HG02678 (cell line): Measurements from ENCODE around the gene OPHN1.

Experiments used
- ATAC-seq: cut with Tn5 transposase; IDR thresholded peaks from one replicate; pipeline ENCODE4 v1.9.1; 2021; ENCODE audit warnings: mild to moderate bottlenecking, moderate library complexity; ENCODE audit not compliant: unreplicated experiment

OPHN1 gene, protein sequence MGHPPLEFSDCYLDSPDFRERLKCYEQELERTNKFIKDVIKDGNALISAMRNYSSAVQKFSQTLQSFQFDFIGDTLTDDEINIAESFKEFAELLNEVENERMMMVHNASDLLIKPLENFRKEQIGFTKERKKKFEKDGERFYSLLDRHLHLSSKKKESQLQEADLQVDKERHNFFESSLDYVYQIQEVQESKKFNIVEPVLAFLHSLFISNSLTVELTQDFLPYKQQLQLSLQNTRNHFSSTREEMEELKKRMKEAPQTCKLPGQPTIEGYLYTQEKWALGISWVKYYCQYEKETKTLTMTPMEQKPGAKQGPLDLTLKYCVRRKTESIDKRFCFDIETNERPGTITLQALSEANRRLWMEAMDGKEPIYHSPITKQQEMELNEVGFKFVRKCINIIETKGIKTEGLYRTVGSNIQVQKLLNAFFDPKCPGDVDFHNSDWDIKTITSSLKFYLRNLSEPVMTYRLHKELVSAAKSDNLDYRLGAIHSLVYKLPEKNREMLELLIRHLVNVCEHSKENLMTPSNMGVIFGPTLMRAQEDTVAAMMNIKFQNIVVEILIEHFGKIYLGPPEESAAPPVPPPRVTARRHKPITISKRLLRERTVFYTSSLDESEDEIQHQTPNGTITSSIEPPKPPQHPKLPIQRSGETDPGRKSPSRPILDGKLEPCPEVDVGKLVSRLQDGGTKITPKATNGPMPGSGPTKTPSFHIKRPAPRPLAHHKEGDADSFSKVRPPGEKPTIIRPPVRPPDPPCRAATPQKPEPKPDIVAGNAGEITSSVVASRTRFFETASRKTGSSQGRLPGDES

DNA sequence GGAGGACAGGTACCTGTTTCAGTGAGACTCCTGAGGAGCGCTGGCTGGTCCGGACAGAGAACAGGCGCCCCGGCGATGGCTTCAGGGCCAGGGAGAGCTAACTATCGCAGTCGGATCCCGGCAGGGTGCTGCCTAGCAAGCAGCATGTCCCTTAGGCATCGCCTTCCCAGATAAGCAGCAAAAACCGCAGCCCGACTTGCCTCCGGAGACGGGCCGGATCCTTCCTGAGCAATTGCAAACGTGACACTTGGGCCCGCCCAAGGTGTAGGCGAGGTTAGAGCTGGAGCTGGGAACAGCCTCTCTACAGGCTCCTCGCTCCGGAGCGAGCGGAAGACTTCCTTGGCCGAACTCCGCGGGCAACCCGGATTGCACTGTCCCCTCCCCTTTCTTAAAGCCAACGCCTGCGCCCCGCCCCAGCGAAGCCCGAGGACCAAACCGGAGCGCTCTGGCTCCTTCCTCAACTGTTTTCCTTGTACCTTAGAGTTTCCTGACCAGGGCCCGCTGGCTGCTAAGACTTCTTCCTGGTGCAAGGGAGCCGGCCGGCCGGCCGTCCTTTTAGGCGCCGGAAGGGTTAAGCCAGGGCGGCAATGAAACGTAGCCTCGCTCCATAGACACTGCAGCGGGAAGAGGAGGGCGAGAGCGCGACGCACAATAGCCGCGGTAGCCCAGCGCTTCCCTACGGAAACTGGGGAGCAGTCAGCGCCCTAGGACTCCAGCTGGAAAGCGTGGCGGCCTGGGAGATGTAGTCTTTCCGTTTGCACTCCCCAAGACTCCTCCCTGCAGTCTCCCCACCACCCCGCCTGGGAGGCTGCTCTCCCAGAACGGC lies at the start of gene OPHN1:
Gene OPHN1 (minus strand): TSS at position 341 of the 826 bp plus-strand sequence. CDS start 475 bp downstream, outside the sequence.
- no peak for ATAC-seq

DNA sequence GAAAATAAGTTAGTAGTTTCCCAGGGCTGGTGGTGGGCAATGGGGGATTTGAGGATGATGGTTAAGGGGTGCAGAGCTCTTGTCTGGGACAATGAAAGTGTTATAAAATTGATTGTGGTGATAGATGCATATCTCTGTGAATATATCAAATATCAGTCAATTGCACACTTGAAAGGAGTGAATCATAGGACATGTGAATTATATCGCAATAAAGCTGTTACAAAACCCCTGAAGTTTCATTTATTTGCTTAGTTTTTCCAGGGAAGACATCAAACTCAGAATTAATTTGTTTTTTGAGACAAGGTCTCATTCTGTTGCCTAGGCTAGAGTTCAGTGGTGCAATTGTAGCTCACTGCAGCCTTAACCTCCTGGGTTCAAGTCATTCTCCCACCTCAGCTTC lies 47.7 kb upstream of the OPHN1 start:
- ATAC-seq = no peak

DNA sequence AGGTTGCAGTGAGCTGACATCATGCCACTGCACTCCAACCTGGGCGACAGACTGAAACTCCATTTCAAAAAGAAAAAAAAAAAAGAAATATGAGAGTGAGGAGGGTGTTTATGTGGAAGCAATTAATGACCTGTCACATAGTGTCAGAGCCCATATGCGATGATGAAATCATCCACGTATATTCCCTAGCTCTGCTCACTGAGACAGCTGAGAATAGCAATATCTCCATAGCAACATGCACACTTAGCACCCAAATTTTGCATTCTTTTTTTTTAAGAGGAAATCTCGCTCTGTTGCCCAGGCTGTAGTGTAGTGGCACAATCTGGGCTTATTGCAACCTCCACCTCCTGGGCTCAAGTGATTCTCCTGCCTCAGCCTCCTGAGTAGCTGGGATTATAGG lies 31.5 kb upstream of the OPHN1 start:
- ATAC-seq = no peak

DNA sequence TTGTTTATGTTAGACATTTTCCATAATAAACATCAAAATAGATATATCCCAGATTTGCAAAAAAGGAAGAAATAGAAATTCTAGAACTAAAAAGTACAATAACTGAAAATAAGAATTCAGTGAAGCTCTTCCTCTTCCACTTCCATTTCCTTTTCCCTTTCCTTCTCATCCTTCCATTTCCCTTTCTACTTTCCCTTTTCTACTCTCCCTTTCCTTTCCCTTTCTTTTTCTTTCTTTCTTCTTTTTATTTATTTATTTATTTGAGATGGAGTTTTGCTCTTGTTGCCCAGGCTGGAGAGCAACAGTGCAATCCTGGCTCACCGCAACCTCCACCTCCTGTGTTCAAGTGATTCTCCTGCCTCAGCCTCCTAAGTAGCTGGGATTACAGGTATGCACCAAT lies 30.6 kb upstream of the OPHN1 start:
- no peak for ATAC-seq

DNA sequence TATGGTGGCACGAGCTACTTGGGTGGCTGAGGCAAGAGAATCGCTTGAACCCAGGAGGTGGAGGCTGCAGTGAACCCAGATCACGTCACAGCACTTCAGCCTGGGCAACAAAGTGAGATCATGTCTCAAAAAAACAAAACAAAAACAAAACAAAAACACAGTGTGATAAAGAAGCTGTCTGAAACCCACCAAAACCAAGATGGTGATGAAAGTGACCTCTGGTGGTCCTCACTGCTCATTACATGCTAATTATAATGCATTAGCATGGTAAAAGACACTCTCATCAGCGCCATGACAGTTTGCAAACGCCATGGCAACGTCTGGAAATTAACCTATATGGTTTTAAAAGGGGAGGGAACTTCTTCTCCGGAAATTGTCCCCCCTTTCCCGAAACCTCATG lies 29.4 kb upstream of the OPHN1 start:
- ATAC-seq = no peak

DNA sequence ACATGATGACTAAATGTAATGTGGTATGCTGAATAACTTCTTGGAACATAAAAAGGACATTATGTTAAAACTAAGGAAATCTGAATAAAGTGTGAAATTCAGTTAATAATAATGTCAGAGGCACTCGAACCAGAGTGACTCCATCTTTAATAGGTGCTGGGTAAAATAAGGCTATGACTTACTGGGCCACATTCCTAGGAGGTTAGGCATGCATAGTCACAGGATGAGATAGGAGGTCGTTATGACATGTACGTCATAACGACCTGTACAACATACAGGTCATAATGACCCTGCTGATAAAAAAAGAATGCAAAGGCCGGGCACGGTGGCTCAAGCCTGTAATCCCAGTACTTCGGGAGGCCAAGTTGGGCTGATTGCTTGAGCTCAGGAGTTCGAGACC lies 28.9 kb upstream of the OPHN1 start:
- no peak for ATAC-seq

DNA sequence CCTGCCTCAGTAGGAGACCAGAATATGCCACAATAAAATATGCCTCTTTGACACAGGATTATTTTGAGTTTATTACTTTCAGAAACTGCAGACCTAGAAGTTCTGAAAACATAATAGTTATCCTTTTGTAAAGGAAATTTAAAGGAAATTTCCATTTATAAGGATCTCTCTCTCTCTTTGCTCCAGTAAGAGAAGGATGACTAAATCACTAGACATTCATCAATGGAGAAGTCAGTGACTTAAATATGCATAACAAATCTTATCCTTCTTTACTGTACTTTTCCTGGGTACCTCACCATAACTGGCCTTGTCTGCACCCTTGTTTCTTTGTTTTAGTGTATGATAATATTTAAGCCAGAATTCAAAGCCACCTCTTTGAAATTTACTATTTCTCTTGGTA lies 28.3 kb upstream of the OPHN1 start:
- no peak for ATAC-seq

DNA sequence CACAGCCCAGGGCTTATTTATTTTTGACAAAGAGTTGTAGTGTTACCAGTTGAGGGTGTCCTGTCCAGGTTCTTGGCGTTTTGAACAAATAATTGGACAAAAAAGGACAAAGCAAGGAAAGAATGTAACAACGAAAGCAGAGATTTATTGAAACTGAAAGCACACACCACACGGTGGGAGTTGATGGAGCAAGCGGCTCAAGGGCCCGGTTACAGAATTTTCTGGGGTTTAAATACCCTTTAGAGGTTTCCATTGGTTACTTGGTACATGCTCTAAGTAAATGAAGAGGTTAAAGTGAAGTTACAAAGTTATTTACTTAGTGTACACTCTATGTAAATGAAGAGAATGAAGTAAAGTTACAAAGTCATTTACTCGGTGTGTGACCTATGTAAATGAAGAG lies 27.8 kb upstream of the OPHN1 start:
- ATAC-seq = no peak

DNA sequence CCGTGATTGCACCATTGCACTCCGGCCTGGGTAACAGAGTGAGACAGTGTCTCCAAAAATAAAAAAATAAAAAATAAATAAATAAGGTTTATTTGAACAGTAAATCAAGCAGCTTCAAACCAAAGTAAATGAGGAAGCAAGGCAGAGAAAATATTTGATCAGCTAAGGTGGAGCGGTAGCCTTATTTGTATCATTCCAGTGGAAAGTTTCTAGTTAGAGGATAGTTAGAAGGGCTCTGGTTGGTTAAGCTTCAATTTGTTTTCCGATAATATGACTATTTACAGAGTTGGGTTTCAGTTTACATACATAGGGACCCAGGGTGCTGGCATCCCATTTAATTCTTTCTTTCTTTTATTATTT lies 21.8 kb upstream of the OPHN1 start:
- ATAC-seq = no peak

DNA sequence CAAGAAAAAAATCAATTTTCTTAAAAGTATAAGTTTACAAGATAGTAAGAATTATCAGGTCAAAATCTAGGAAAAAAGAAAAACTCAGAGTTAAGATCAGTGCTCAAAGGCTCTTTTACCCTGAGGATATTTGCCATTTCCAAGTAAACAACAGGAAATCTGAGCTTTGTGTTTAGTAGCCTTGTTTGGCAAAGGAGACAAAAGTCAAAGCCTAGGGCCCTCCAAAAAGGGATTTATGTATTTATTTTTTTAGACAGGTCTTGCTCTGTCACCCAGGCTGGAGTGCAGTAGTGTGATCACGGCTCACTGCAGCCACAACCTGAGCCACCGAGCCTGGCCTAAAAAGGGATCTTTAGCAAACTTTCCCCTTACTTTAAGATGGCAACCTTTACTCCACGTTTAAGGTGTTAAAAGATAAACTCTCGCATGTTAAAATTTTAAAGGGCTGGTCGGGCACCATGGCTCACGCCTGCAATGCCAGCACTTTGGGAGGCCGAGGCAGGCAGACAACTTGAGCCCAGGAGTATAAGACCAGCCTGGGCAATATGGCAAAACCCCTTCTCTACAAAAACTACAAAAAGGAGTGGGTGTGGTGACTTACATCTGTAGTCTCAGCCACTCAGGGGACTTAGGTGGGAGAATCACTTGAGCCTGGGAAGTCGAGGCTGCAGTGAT lies 21.3 kb upstream of the OPHN1 start:
- no peak for ATAC-seq

DNA sequence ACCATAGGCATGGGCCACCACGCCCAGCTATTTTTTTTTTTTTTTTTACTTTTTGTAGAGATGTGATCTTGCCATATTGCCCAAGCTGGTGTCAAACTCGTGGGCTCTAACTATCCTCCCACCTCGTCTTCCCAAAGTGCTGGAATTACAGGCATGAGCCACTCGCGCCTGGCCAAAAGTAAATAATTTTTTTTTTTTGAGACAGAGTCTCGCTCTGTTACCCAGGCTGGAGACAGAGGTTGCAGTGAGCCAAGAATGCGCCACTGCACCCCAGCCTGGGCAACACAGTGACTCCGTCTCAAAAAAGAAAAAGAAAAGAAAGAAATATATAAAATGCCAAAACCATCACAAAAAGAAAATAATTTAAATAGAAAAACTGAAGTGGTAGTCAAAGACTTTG lies 18.4 kb upstream of the OPHN1 start:
- ATAC-seq = no peak

DNA sequence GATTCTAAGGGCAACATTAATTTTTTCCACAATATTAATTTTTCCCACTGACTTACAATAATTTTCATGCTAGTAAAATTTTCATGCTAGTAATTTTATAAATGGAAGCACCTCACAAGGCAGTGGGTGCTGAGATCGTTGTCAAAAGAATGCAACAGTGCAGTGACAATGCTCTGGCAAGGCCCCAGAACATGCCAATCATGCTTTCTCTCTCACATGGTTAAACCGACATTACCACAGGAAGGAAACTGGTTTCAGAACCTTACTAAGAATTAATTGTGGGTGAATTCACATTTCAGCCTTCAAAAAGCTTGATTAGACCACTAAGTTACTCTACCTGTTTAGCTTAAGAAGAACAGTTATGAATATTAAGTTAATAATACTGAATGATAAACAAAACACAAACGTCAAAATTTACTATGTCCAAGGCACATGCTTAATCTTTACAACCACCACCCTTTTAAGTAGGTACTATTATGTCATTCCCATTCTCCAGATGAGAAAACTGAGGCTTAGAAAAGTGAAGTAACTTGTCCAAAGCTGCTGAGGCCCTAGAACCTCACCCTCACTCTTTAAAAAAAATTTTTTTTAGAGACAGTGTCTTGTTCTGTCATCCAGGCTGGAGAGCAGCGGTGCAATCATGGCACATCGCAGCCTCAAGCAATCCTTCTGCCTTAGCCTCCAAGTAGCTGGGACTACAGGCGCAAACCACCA lies 10.0 kb upstream of the OPHN1 start:
- peak; percentile 41 for ATAC-seq

DNA sequence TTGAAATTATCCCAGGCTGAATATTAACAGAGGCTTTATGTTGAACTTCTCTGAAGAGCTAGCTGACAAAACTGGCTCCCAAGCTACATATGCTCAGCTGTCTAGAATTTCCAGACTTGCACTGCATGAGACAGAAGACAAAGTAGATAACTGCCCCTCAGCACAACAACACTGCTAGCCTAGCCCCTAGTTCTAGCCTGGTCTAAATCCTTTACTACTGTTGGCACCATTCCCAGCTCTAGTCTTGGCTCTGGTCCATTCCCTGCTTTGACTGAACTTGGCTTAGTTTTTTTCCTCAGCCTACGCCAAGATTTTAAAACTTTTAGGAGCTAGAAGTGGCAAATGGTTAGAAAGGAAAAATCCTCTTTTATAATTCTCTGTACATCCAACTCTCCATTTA lies 7.6 kb upstream of the OPHN1 start:
- no peak for ATAC-seq

DNA sequence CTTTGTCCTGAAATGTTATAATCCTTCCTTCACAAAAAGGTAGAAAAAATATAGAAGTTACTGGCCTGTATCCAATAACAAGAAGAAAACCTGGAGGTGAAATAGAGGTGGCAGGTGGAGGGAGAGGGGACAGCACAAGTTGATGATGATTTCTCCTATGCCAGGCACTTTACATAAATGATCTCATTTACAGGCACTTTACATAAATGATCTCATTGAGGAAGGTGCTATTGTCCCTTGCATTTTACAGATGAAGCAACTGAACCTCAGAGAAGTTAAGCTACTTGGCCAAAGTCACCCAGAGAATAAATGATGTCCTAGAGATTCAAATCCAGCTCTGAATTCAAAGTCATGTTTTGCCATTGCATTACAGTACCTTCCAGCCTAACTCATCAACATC lies 7.1 kb upstream of the OPHN1 start:
- ATAC-seq = no peak

DNA sequence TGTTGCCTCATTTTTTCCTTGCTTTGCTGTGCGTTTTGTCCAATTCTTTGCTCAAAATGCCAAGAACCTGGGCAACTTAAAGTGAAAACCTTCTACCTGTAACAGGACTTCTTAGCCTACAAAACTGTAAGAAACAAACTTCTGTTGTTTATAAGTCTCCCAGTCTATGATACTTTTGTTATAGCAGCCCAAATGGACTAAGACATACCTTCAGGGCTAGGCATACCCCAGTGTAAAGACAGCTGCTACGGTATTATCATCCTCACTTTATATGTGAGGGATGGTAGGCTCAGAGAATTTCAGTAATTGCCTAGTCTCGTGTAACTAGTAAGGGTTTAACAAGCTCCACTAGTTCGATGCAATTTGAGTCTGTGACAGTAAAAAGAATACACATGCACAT lies 6.0 kb upstream of the OPHN1 start:
- no peak for ATAC-seq

DNA sequence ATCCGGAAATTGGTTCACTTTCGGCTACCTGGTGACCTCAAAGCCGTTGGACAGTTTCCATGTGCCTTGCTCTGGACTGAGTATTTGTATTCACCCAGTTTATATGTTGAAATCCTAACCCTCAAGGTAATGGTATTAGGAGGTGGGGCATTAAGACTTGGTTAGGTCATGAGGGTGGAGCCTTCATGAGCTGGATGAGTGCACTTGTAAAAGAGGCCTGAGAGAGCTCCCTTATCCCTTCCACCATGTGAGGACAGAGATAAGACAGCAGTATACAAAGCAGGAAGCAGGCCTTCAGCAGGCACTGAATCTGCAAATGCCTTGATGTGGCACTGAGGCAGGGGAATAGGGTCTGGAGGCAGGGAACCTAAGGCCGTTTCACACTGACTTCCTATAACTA lies 5.3 kb upstream of the OPHN1 start:
- no peak for ATAC-seq

DNA sequence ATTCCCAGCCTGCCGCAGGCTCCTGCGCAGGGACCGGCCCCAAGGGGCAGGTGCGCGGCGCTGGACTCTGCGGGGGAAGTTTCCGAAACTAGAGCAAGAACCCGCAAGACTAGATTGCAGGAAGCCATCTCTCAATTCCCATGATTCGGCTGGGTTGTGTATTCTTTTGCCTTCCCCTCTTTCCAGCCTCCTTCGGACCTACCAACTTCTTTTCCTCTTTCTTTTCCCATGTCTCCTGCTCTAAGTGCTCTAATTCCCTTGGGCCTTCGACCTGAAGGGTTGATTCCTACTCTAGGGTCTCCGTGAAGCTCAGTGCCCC lies 645 bp upstream of the OPHN1 start:
- ATAC-seq = no peak

DNA sequence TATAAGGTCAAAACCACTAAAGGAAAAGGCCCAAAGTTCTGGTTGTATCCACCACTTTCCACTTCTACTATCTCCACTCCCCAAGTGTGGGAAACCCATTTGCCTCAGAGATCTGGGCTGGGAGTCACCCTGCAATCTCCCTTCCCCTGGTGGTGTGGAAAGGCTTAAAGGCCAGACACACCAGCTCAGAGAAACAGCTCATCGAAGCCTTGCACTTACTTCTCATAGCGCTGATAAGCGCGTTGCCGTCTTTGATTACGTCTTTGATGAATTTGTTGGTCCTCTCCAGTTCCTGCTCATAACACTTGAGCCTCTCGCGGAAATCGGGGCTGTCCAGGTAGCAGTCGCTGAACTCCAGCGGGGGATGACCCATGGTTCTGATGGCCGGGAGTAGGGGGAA lies 647 bp downstream of the OPHN1 start:
- no peak for ATAC-seq

DNA sequence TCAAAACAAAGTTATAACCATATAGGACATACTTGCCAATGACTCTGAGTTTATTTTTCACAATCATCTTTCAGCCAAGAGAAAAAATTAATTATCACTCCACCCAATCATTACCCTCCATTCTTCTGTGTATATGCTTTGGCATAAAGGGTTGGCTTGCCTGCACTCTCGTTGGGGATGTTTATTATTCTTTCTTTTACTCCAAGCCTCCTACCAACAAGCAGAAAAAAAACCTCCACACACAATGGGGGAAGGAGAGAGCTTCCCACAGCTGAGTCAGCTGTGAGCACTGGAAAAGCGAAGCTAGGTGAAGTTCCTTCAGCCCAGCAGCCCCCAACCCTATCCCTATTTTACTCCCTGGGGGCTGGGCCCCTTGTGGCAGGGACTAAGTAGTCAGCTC lies 1.5 kb downstream of the OPHN1 start:
- ATAC-seq = no peak

DNA sequence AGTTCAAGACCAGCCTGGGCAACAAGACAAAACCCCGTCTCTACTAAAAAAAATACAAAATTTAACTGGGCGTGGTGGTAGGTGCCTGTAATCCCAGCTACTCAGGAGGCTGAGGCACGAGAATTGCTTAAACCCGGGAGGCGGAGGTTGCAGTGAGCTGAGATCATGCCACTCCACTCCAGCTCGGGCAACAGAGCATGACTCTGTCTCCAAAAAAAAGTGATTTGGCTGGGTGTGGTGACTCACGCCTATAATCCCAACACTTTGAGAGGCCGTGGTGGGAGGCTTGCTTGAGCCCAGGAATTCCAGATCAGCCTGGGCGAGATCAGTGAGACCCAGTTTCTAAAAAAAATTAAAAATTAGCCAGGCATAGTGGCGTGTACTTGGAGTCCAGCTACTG lies 4.1 kb downstream of the OPHN1 start:
- ATAC-seq = no peak

DNA sequence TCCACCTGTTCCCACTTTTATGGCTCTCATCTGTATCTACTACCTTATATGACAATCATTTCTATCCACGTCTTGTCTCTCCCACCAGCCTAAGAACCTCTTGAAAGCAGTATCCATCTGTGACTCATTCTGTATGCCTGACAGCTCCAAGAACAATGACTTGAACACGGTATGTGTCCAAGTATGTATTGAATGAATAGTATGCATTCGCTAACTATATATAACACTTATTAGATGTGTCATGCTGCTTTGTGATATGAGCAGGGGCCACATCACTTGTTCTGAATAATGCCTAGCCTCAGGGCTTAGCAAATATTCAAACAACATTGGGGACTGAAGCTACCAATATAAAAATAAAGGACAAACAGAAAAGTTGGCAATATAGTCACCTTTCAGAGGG lies 4.9 kb downstream of the OPHN1 start:
- no peak for ATAC-seq
